HG03342 (cell line): Measurements from ENCODE around the gene SLC25A23.
"Not testable (repeated sequence)": the region's sequence is repeated elsewhere in the genome, so short reads cannot be mapped to it uniquely, and the experiment has no call there.

ENCODE experiments used
- ATAC-seq: cut with Tn5 transposase; IDR thresholded peaks from one replicate; pipeline ENCODE4 v1.9.1; 2021; ENCODE audit warnings: mild to moderate bottlenecking, moderate library complexity; ENCODE audit not compliant: unreplicated experiment

Gene SLC25A23

GRCh38 chr19:6459262-6460098 is at the start of gene SLC25A23:
SLC25A23 (minus strand) TSS chr19:6459792; CDS start chr19:6459628, 164 bp downstream.
- ATAC-seq = peak; percentile 23

- ATAC-seq = not testable (repeated sequence)
Measured at GRCh38 chr19:6508028-6508771, 48.6 kb upstream of the SLC25A23 start.

GRCh38 chr19:6503407-6504201 is 44.0 kb upstream of the SLC25A23 start:
- no peak for ATAC-seq

GRCh38 chr19:6501740-6502648 is 42.4 kb upstream of the SLC25A23 start, which contains the start of gene TUBB4A:
TUBB4A (minus strand) TSS chr19:6502309; CDS start chr19:6502212, 97 bp downstream.
- ATAC-seq = no peak

- ATAC-seq = no peak
Measured at GRCh38 chr19:6500837-6501739, 41.5 kb upstream of the SLC25A23 start.

GRCh38 chr19:6499052-6499790 is 39.6 kb upstream of the SLC25A23 start:
- no peak for ATAC-seq

- ATAC-seq = no peak
Measured at GRCh38 chr19:6498294-6499036, 38.9 kb upstream of the SLC25A23 start.

GRCh38 chr19:6495947-6496346 is 36.4 kb upstream of the SLC25A23 start:
- no peak for ATAC-seq

- no peak for ATAC-seq
Measured at GRCh38 chr19:6494438-6495036, 34.9 kb upstream of the SLC25A23 start.

GRCh38 chr19:6491802-6492592 is 32.4 kb upstream of the SLC25A23 start:
- ATAC-seq = no peak

GRCh38 chr19:6490134-6490533 is 30.5 kb upstream of the SLC25A23 start:
- no peak for ATAC-seq

GRCh38 chr19:6489278-6490061 is 29.9 kb upstream of the SLC25A23 start:
- ATAC-seq = no peak

- no peak for ATAC-seq
Measured at GRCh38 chr19:6484831-6485230, 25.2 kb upstream of the SLC25A23 start.

- ATAC-seq = no peak
Measured at GRCh38 chr19:6484230-6484629, 24.6 kb upstream of the SLC25A23 start.

- ATAC-seq = no peak
Measured at GRCh38 chr19:6483235-6483634, 23.6 kb upstream of the SLC25A23 start.

GRCh38 chr19:6482343-6482686 is 22.7 kb upstream of the SLC25A23 start:
- ATAC-seq = no peak
